Measurements from ENCODE around the gene TARS3. TPM values are rescaled to one million over a fixed set of nuclear protein-coding genes. Genes with fewer than 3 reads are reported as not detected.

Gene TARS3
- total and polyA plus RNA-seq, 2 experiments from 2014 or later, result 9.7 to 28.5 TPM

- no peak for DNase-seq (ENCODE audit: low spot score)
- TF ChIP-seq EZH2 (IDR thresholded peaks at IDR 0.05; ENCODE audit: borderline replicate concordance), result no peak
- no peak for TF ChIP-seq EZH2phosphoT487 (IDR thresholded peaks at IDR 0.05; ENCODE audit: low read depth, severe bottlenecking, unreplicated experiment)
- no peak for TF ChIP-seq CTCF (IDR thresholded peaks at IDR 0.05; ENCODE audit: poor library complexity)
- Histone ChIP-seq H4K20me1 (ENCODE audit: insufficient read depth, poor library complexity, severe bottlenecking) (no peaks in the 10 kb centered on the region), H3K79me2 (no peaks in the 10 kb centered on the region), H3K4me3 (no peak overlapping the region), H3K9me3 (ENCODE audit: low read depth) (no peaks in the 10 kb centered on the region), H3K27me3 (no peaks in the 10 kb centered on the region), H3K4me2 (no peak overlapping the region), H2AFZ (no peak overlapping the region), H3K9me2 (replicated peaks; ENCODE audit: insufficient read depth) (no peaks in the 10 kb centered on the region), H3K4me1 (ENCODE audit: insufficient read depth) (peaks cover 15% of the 10 kb centered on the region), H3K27ac (no peak overlapping the region), H3K36me3 (replicated peaks; ENCODE audit: insufficient read depth, low read depth) (no peaks in the 10 kb centered on the region)
- WGBS (ENCODE audit: low lambda C conversion rate, missing lambda C conversion rate), result 94% methylated on average over 6 of the region's 6 CpGs
These were observed 104.7 kb downstream of the TARS3 start for GRCh38 chr15:101619615-101619865.

- Histone ChIP-seq H3K27me3 (no peaks in the 10 kb centered on the region), H3K4me2 (no peak overlapping the region), H3K9me3 (ENCODE audit: low read depth) (no peaks in the 10 kb centered on the region), H3K4me3 (no peak overlapping the region), H3K9me2 (replicated peaks; ENCODE audit: insufficient read depth) (no peaks in the 10 kb centered on the region), H3K4me1 (ENCODE audit: insufficient read depth) (peaks cover 15% of the 10 kb centered on the region), H3K79me2 (no peaks in the 10 kb centered on the region), H2AFZ (no peak overlapping the region), H4K20me1 (ENCODE audit: insufficient read depth, poor library complexity, severe bottlenecking) (no peaks in the 10 kb centered on the region), H3K27ac (no peak overlapping the region), H3K36me3 (replicated peaks; ENCODE audit: insufficient read depth, low read depth) (no peaks in the 10 kb centered on the region)
- TF ChIP-seq EZH2phosphoT487 (IDR thresholded peaks at IDR 0.05; ENCODE audit: low read depth, severe bottlenecking, unreplicated experiment) (no peak), CTCF (IDR thresholded peaks at IDR 0.05; ENCODE audit: poor library complexity) (no peak), EZH2 (IDR thresholded peaks at IDR 0.05; ENCODE audit: borderline replicate concordance) (no peak)
- DNase-seq (ENCODE audit: low spot score), result no peak
- WGBS (ENCODE audit: low lambda C conversion rate, missing lambda C conversion rate), result 94% methylated on average over 13 of the region's 13 CpGs
These were observed 105.2 kb downstream of the TARS3 start for GRCh38 chr15:101618851-101619614.

- TF ChIP-seq CTCF (IDR thresholded peaks at IDR 0.05; ENCODE audit: poor library complexity) (no peak), EZH2phosphoT487 (IDR thresholded peaks at IDR 0.05; ENCODE audit: low read depth, severe bottlenecking, unreplicated experiment) (no peak), EZH2 (IDR thresholded peaks at IDR 0.05; ENCODE audit: borderline replicate concordance) (no peak)
- Histone ChIP-seq H3K4me1 (ENCODE audit: insufficient read depth) (peaks cover 18% of the 10 kb centered on the region), H3K36me3 (replicated peaks; ENCODE audit: insufficient read depth, low read depth) (no peaks in the 10 kb centered on the region), H4K20me1 (ENCODE audit: insufficient read depth, poor library complexity, severe bottlenecking) (no peaks in the 10 kb centered on the region), H3K9me2 (replicated peaks; ENCODE audit: insufficient read depth) (no peaks in the 10 kb centered on the region), H3K4me2 (no peak overlapping the region), H3K27ac (no peak overlapping the region), H2AFZ (no peak overlapping the region), H3K4me3 (no peak overlapping the region), H3K9me3 (ENCODE audit: low read depth) (no peaks in the 10 kb centered on the region), H3K27me3 (no peaks in the 10 kb centered on the region), H3K79me2 (no peaks in the 10 kb centered on the region)
- no peak for DNase-seq (ENCODE audit: low spot score)
- WGBS (ENCODE audit: low lambda C conversion rate, missing lambda C conversion rate), result 92% methylated on average over 10 of the region's 10 CpGs
These were observed 106.2 kb downstream of the TARS3 start for GRCh38 chr15:101618076-101618475.

All from hepatocyte (in vitro differentiated cells).